GM21526 (cell line): ENCODE data around the gene MTRF1L.
A peak's percentile ranks its signal among the peaks of the same experiment; 100 is the strongest.
"Not testable (repeated sequence)": the region's sequence is repeated elsewhere in the genome, so short reads cannot be mapped to it uniquely, and the experiment has no call there.

Source experiments
- ATAC-seq: cut with Tn5 transposase; IDR thresholded peaks from one replicate; pipeline ENCODE4 v1.9.1; 2021; ENCODE audit warnings: moderate library complexity; ENCODE audit not compliant: unreplicated experiment, low FRiP score

MTRF1L gene

DNA sequence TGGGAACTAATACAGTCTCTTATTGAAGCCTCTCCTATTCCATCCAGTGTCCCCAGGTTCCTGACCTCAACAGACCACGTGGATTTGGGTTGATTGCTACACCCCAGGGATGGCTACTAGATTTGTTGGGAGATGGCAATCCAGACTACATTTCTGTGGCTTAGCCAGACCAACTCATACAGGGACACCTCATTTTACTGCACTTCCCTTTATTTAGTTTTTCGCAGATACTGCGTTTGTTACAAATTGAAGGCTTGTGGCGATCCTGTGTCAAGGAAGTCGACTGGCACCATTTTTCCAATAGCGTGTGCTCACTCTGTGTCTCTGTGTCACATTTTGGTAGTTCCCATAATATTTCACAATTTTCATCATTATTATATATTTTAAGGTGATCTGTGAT is 10.3 kb upstream of the MTRF1L start:
- ATAC-seq, result no peak

GRCh38 chr6:153003366-153003690 is 819 bp upstream of the MTRF1L start:
- ATAC-seq, result no peak

DNA sequence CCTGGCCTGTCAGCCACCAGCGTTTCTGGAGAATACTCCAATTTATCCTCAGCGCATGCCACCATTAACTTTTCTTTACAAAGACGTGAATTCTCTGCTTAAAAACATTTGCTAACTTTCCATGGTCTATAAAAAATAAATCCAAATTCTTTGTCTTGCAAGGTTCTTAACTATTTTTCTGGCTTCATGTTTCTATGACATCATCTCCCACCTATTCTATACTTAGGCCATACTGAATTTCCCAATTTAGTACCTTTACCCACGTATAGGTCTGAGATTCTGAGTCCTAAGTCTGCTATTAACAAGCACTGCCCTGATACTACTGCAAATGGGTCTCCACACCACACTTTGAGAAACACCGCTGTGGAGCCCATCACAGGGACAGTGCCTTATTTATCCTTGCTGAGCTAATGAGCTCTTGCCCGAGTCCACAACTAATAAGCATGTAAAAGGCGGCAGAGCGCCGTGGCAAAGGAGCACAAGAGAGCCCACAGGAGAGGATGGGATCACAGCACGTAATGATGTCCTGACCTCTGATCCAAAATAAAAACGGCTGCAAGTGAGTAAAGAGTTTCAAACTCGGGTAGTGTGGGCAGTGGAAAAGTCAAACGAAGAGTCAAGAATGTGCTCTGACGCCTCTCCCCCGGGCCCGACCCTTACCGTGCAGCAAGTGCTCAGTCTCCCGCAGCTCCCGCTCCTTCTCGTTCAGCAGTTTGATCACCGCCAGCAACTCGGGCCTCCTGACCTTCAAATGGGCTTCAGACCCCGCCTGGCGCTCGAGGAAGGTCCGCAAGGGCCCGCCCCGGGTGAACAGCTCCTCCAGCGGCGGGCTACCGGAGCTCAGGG is 519 bp downstream of the MTRF1L start:
- ATAC-seq, result peak; percentile 22

DNA sequence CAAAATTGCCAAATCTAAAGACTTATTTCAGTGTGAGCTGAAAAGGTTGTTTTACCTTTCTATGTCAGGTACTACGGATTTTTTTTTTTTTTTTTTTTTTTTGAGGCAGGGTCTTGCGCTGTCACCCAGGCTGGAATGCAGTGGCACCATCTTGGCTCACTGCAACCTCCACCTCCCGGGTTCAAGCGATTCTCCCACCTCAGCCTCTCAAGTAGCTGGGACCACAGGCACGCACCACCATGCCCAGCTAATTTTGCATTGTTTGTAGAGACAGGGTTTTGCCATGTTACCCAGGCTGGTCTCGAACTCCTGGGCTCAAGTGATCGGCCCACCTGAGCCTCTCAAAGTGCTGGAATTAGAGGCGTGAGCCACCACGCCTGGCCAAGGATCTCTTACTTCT is 1.7 kb downstream of the MTRF1L start:
- ATAC-seq, result not testable (repeated sequence)

GRCh38 chr6:153000243-153000642 is 2.3 kb downstream of the MTRF1L start:
- ATAC-seq, result no peak

- ATAC-seq, result not testable (repeated sequence)
Measured at GRCh38 chr6:152999538-152999937, 3.0 kb downstream of the MTRF1L start.

DNA sequence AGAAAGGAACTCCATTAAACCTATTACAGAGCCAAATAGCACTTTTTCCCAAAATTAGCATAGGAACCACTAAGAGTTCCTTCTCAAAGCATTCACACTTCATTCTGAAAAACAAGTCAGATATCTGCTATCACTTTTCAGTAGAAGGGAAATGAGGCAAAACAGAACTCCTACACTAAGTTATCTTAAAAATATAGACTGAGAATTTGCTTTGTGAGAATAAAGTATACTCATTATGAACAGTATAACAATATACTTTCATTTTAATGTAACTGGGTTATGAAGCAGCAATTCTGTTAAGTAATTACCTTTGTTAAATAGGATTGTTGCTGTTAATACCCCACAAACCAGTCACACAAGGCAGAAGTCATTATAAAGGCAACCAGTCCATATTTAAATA is 8.7 kb downstream of the MTRF1L start:
- ATAC-seq, result no peak

- no peak for ATAC-seq
Measured at GRCh38 chr6:152993431-152993830, 9.1 kb downstream of the MTRF1L start.

DNA sequence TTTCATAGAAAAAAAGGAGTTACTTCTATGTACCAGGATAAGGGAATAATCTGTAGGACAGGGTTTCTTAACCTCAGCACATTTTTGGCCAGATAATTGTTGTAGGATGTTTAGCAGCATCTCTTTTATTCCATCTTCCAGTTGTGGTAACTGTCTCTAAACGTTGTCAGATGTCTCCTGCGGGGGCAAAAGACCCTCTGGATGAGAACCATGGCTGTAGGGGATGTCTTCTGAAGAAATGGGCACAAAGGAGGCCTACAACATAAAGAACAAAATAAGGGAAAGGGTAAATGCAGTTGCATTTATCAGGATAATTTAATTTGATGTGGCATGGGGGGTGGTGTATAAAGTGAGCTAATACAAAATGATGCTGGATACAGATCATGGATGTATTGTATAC is 15.5 kb downstream of the MTRF1L start:
- ATAC-seq, result no peak

DNA sequence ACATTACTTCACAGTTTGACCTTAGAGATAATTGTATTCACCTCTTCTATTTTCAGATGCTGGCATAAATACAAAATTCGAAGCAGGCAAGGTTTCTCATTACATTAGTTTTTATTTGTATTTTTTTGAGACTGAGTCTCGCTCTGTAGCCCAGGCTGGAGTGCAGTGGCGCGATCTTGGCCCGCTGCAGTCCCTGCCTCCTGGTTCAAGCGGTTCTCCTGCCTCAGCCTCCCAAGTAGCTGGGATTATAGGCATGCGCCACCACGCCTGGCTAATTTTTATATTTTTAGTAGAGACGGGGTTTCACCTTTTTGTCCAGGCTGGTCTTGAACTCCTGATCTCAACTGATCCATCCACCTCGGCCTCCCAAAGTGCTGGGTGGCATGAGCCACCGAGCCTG is 17.2 kb downstream of the MTRF1L start:
- not testable (repeated sequence) for ATAC-seq

- peak; percentile 30 for ATAC-seq
Measured at GRCh38 chr6:152984513-152984872, 18.0 kb downstream of the MTRF1L start.

- ATAC-seq, result peak; percentile 23
Measured at GRCh38 chr6:152983637-152984512, 18.6 kb downstream of the MTRF1L start.

DNA sequence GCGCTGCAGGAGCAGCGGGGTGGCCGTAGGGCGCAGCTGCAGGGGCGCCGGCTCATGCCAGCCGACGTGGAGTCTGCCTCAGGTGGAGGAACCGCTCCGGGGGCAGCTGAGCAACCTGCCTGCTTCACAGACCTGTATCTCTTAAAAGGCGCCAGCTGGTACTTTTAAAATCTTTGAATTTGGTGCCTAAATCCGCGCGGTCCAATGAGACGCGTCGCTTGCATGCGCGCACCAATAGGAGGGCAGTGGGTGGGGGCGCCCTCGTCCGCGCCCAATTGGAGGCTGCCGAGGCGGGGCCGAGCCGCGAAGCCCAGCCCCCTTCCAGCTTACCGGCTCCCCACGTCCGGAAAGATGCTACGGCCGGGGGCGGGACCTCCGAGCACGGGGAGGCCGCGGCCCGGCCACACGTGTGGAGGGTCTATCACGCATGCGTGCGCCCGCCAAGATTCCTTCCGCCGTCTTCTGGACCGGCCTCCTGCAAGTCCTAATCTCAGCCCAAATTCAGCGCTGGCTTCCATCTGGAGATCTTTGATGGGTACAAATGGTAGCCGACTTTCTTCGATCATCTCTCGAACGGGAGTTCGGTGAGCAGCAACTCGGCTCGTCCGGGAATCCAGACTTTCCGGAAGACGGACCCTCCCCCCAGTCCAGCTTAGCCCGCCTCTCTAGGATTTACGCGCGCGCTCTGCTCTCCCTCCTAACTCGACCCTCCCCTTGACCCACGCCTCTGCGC is 19.4 kb downstream of the MTRF1L start, which contains the start of gene FBXO5:
FBXO5 (minus strand) TSS at position 138 of the 733 bp plus-strand sequence; CDS start at position 56, 82 bp downstream.
- ATAC-seq, result peak; percentile 83

DNA sequence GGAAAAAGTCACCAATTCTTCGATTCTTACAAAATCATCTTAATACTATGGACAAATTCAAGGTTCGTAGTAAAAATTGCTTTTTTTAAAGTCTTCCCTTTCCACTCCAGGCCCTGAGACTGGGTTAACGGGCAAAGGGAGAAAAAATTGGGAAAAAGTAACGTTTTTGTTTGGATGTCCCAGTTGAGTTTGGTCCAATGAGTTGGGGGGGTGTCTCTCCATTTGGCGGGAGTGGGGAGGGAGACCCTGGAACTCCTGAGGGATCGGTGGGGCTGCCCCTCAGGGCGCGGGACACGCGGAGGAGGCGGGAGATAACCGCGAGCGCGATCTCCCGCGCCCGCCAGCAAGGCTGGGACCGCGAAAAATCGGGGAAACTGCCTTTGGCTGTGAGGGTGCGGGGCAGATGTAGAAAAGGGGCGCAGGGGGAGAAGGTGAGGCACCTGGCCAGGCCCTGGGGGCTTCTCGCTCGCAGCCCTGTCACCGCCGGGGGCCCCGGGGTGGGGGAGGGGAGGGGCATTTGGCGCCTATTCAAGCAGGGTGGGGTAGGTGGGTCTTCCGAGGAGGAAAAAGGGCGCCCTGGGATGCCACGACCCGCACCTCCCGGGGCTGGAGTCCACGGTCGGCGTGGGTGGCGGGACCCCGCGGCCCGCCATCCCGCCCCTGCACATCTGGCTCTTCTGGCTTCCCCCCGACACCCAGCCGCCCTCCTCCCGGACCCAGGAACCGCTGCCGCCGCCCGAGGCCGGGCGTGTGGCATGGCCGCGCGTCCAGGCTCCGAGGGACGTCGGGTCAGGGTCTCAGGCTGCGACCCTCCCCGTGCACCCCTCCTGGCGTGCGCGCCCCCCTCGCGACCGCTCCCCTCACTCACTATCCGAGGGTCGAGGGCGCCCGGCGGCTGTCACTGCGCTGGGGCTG is 20.3 kb downstream of the MTRF1L start:
- ATAC-seq, result peak; percentile 6

DNA sequence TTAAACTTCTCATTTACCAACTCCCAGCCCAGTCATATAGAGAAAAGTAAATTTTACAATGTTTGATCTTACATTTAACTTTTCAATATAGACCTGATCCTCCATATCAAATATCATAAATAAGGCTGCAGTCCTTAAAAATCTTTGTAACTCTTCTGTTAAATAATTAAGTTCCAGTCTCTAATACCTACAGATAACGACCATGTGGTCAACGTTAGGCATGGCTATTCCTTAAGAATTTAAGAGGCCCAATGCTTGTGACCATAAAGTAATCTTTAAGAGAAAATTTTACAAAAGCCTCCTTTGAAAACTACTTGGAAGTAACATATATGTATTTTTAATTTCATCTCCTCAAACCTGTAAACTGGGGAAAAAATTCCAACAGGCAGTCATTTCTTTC is 21.3 kb downstream of the MTRF1L start:
- no peak for ATAC-seq

DNA sequence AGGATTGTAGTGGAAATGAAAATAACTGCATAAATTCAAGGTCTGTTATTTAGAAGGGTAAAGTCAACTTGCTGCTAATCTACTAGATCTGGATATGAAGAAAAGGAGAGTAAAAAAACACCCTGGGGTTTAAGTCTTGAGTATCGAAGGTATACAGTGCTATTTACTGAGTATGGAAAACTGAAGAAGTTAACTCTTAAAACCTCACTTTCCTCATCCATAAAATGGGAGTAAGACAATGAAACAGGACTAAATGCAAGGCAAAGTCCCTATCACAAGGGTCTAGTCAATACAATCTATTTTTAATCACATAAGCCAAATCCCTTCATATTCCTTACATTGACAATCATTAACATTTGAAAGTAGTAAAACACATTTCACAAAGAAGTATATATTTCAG is 21.9 kb downstream of the MTRF1L start:
- ATAC-seq, result no peak

GRCh38 chr6:152979116-152979515 is 23.4 kb downstream of the MTRF1L start:
- no peak for ATAC-seq

GRCh38 chr6:152978058-152978457 is 24.5 kb downstream of the MTRF1L start:
- no peak for ATAC-seq

DNA sequence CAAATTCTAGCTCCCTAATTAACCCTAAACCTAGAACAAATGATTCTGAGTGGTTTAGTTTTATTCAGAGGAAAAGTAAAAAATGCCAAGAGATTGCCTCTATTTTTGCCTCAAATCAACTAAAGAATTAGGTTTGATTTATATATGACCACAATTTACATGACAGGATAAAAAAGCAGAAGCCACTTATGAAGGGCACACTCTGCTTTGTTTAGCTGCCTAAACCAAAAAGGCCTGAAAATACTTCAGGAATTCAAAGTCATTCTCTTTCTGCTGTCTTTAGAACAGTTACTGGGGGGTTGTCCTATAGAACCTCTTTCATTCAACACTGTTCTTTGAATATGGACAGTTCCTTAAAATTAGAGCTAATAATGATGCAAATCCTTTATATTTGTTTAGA is 25.0 kb downstream of the MTRF1L start:
- no peak for ATAC-seq

DNA sequence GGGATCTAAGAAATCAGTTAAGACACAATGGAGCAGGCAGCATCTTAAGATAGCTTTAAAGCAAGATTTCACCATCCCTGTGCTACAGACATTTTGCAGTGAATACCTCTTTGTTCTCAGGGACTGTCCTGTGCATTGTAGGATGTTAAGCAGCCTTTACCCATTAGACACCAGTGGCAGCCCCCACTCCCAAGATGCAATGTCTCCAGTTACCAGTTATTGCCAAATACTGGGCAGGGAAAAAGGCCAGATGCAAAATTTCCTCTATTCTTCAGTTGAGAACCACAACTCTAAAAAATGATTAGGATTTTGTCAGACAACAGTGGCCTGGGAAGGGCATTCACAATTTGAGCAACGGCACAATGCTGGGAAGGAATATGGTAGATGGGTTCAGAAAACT is 25.8 kb downstream of the MTRF1L start:
- no peak for ATAC-seq
